22Rv1 (cell line): Measurements from ENCODE around the gene MAFF.

Source experiments
- CTCF ChIP-seq: fragments of 450-650 bp; IDR thresholded peaks from 2 replicates; pipeline ENCODE4 v1.5.1; 2017; ENCODE audit warnings: mild to moderate bottlenecking
- ZFX ChIP-seq: fragments of 450-650 bp; IDR thresholded peaks from 2 replicates; pipeline ENCODE4 v1.6.1; 2017; ENCODE audit warnings: antibody characterized with exemption, borderline replicate concordance

- TF ChIP-seq CTCF: no peak
- no peak for TF ChIP-seq ZFX
These were observed 56.0 kb downstream of the MAFF start for GRCh38 chr22:38257650-38258250.
